Measurements from ENCODE around the gene TRIM65. TPM values are rescaled to one million over a fixed set of nuclear protein-coding genes. Genes with fewer than 3 reads are reported as not detected.
"Not testable (repeated sequence)": the region's sequence is repeated elsewhere in the genome, so short reads cannot be mapped to it uniquely, and the experiment has no call there.

The TRIM65 gene
- total RNA-seq, 2 donors from 2014 or later: 8.4 to 9.9 TPM

DNA sequence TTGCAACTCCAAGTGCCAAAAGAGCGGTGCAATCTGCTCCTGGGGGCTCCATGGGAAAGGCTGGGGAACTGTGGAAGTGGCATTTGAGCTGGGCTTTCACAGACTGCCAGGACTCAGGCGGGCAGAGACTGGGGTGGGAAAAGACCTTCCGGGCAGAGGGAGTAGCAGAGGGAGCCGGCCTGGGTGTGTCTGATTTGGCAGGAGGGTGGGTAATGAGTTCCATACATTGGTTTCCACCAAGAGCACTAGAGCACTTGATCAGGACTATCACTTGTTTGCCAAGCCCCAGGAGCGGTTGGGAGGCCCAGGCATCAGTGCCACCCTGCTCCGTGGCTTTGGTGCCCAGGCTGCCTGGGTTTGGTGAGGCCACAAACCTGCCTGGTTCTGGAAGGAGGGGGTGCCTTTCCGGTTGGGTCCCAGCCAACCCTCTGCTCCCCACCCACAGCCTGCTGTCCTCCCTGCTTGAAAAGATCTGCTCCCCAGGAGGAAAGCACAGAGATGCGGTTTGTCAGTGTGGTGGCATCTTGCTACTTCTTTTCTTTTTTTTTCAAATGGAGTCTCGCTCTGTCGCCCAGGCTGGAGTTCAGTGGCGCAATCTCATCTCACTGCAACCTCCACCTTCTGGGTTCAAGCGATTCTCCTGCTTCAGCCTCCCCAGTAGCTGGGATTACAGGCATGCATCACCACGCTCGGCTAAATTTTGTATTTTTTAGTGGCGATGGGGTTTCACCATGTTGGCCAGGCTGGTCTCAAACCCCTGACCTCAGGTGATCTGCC lies 14.9 kb downstream of the TRIM65 start:
- DNase-seq: no peak
- no peak for ATAC-seq
- intact Hi-C loops (cut with DNase I): no loop called here

DNA sequence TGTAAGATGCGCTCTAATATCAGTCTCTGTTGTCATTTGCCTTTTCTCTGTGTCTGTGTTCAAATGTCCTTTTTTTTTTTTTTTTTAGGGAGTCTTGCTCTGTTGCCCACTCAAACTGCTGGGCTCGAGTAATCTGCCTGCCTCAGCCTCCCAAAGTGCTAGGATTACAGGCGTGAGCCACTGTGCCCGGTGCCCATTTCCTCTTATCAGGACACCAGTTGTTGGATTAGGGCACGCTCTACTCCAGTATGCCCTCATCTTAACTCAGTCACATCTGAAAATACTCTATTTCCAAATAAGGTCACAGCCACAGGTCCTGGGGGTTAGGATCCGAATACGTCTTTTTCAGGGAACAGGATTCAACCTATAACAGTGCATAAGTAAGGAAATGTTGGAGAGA lies 16.5 kb downstream of the TRIM65 start:
- DNase-seq: no peak
- intact Hi-C loops (cut with DNase I): no loop called here
- no peak for ATAC-seq

DNA sequence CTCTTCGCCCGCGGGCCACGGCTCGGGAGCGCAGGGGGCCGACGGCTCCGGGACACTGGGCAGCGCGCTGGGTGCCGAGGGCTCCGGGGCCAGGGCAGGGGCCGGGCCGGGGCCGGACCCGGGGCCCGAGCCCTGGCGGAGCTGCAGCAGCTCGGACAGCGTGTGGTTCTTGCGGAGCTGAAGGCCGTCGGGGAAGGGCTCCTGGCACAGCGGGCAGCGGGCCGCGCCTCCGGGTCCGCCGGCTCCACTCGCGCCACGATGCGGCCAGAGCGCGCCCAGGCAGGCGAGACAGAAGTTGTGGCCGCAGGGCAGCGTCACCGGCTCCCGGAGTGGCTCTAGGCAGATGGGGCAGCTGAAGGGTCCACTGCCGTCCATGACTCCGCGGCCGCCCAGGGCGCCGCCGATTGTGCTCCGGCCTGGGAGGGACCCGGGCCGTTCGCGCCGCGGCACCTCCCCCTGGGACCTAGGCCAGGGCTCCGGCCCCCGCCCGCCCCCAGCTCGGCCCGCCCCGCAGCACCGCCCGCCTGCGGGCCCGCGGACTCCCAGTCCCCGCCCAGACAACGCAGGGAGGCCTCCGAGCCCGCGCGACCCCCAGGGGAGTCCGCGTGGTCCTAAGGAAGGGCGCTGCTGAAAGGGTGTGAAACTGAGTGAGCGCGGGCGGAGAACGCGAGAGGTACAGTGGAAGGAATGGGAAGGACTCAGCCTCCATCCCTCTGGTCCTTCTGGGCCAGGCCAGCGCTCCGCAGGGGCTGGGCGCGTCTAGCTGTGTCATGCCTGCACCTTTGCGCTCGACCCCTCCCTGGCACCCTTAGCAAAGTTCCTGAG lies 18.4 kb downstream of the TRIM65 start, which contains the start of gene TRIM47:
Gene TRIM47 (minus strand): TSS at position 408 of the 825 bp plus-strand sequence. CDS start 33 bp downstream, at position 375.
- peak; percentile 55 to 65 for ATAC-seq
- intact Hi-C loops (cut with DNase I): no loop called here
- peak; percentile 79 for DNase-seq

DNA sequence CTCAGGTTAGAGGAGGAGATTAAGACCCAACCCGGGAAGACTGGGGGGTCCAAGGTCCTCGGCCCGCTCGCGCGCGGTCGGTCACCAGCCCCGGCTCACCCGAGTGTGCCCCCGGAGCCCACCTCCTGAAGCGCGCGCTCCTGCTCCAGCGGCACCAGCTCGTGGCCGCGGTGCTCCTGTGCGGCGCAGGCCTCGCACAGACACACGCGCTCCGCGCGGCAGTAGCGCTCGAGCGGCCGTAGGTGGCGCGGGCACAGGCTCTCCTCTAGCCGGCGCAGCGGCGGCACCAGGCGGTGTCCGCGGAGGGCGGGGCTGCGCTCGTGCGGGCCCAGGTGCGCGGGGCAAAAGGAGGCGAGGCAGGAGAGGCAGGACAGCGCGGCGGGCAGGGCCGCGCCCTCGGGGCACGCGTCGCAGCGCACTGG lies 19.0 kb downstream of the TRIM65 start:
- intact Hi-C loops (cut with DNase I): no loop called here
- DNase-seq (peak; percentile 80), ATAC-seq (peak; percentile 67 to 82)

DNA sequence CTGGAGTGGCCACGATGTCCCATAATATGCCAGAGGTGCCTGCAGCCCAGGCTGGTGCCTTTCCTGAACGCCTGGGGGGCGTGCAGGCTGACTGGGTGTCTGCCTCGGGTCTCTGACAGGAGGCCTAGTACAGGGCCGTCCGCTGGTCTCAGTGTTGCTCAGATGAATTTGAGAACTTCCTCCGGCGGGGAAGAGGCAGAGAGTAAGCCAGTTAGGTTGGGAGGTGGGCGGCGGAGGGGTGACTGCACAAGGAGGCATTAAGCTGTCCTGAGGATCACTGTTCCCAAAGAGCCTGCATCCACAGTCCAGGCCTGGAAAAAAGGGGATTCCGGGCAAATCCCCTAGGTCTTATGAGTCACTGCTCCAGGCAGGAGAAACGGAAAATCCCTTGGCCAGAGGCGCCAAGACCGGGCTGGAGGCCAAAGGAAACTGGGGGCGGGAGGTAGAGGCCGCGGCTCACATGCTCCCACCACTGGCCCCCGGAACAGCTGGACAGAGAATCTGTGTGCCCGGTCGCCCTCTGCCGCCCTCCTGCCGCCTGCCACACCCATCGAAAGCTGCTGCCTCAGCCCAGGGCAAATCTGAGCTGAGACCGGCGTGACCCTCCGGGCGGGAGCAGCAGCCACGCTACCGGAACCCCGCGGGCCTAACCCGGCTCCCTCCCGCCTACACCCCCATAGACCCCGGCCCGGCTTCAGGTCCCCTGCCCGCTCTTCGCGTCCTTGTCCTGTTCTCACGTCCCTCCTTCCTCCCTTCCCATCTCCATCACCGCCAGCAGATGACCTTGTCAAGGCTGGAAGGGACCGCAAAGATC lies 19.6 kb downstream of the TRIM65 start:
- peak; percentile 95 for DNase-seq
- ATAC-seq: peak; percentile 67 to 70
- intact Hi-C loops (cut with DNase I): no loop called here

DNA sequence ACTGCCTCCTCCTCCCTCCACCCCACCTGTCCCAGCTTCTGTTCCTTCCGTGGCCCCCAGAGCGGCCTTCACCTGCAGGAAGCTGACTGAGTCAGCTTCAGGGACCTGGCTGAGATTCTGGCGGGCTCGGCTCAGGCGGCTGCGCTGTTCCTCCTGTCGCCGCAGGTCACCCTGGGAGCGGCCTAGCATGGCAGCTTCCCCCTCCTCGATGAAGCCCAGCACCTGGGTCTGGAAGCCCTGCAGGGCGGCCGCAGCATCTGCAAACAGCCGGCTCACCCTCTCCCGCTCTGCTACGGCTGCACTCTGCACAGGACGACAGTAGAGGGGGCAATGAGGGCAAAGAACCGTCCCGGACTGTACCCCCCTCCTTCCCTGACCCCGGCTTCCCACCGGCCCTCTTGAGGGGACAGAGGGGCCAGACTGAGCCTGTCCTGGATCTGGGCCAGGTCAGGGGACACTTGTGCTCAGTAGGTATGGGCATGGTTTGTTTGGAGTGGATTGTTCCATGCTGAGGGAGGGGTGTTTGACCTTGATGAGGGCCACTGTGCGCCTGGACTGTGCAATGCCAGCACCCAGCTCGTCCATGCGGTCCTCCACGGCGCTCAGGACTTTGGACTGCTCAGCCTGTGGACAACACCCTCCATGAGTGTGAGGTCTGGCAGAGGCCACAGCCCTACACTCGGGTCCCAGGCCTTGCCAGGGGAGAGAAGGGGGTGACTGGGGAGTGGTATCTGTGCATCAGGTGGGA lies 20.4 kb downstream of the TRIM65 start:
- ATAC-seq (peak in 1 of 2 donors; percentile 0), DNase-seq (peak; percentile 53)
- intact Hi-C loops (cut with DNase I): no loop called here

DNA sequence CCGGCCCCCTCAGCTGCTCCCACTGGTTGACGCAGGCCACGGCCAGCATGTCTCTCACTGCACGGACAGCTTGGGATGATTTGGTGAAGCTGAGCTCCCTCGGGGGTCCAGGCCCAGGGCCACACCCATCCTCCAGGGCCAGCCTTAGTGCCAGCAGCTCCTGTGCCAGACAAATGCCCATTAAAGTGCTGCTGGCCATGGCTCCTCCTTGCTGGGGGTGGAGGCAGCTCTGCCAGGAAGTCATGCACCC lies 20.9 kb downstream of the TRIM65 start:
- DNase-seq (no peak), ATAC-seq (peak in 1 of 2 donors; percentile 0)
- intact Hi-C loops (cut with DNase I): no loop called here

DNA sequence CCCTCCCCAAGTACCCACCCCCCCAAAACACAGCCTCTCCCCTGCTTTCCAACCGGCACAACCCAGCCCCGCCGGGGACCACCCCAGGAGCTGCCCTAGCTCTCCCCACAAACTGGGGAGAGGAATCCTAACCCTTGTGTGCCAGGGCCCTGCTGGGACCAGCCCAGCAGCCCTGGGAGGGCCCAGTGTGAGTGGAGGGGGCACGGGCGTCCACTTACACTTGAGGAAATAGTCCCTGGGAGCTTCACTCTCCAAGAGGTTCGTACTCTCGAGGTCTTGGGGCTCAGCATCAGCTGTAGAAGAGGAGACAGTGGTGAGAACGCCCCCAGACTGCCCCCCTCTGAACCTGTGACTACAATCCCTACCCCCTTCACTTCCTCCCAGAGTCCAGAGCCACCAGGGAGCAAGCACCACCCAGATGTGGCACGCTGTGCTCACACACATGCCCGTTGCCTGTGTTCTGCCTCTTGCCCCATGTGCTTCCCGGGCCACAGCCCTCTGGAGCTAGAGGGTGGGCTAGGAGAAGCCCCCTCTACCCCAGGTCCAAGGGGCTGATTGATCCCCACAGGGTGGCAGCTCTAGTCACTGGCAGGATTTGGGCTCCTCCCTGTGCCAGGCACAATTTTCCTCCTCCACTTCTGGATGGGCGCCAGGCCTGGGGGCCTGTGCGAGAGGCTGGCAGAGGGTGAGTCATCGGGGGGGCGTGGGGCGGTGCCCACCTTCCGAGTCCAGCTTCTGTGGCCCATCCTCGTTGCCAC lies 21.4 kb downstream of the TRIM65 start:
- ATAC-seq (no peak), DNase-seq (no peak)
- intact Hi-C loops (cut with DNase I): no loop called here

DNA sequence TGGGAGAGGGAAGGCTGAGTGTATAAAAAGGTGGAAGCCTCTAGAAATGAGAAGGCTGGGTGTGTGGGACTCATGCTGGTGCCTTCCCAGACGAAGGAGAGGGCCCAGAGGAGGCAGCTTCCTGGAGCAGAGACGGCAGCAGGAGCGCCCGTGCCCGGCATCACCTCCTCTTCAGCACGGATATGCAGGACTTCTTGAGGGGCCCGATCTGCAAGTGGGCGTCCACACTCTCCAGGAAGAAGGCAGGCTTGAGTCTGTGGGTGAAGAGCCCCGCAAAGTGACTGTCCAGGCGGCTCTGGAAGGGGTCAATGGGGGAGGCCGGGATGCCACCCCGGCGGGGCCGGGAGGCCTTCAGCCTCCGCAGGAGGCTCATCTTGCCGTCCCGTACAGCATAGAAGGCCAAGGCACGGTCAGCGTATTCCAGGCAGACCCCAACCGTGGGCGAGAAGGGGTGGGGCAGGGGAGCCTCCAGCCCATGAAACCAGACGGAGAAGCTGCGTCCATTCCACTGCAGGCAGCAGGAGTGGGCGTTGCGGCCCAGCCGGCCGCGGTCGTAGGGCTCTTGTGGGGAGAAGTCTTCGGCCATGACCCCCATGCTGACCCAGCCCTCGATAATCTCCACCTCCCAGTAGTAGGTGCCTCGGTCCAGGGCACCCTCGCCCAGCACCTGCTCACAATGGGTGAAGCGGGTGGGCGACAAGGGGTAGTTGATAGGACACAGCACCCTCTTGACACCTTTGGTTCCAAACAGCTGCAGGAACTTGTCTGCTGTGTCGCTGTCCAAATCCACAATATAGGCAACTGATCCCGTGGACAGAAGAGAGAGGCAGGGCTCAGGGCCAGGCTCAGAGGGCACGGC lies 22.2 kb downstream of the TRIM65 start:
- ATAC-seq (no peak), DNase-seq (no peak)
- intact Hi-C loops (cut with DNase I): no loop called here

DNA sequence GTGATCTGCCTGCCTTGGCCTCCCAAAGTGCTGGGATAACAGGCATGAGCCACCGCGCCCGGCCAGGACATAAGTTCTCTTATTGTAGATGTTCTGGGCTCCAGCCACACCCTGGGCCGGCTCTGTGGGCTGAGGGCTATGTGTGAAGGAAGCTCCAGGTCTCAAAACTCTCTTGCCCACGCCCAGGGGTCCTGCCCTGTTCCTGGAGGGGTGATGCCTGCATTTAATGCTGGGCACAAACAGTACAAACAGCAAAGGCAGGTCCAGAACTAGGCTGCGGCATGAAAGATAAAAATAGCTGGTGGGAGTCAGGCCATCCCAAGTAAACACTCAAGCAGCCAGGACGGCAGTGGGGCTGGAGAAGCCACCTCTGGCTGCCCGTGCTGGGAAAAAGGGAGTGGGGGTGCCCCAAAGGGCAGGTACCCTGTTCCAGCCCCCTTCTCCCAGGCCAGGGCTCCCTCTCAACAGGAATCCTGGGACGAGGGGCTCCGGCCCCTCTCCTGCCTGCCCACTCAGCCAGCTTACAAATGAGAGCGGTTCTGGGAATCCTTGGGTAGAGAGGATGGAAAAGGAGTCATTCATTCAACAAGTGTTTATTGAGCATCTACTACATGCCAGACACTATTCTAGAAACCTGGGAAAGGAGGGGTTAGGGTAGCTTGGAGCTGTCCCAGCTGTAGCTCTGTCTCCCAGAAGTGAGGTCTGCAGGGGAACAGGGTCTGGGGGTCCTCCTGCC lies 23.0 kb downstream of the TRIM65 start:
- intact Hi-C loops (cut with DNase I): no loop called here
- no peak for ATAC-seq
- DNase-seq: peak; percentile 59

DNA sequence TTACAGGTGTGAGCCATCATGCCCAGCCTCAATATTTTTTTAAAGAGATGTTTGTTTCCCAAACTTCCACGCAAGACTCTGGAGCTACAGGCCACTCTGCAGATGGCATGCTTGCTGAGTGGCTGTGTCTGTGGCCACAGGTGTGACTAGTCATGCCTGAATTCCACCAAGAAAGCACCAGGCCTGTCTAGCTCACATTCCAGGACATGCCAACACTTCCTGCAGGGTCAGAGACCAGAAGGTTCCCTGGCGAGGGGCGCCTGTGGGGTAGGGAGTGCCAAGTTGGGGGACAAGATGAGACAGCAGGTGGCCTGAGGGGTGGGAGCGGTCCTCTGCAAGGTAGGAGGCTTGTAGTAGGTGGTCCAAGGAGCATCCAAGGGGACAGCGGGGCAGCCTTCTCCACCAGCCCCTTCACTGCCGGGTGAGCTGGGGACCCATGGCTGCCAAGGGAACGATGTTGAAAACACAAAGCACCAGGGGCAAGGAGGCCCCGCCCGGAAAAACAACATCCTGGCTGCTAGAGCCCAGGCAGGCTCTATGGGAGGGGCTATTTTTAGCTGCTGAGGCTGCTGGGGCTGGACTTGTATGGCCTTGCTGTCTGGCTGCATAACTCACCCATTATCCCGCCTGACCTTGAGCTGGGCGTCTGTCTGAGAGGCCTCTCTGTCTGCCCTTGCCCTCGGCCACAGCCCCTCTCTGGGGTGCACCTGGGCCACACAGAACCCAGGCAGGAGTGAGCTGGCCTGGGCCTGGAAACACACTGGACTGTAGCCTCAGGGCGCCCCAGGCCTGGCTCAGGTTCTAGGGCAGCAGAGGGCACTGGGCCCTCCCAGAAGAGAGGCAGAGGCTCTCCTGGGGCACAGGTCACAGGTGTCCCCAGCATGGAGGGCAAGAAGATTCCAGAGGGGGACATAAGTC lies 24.1 kb downstream of the TRIM65 start:
- peak; percentile 51 to 56 for ATAC-seq
- DNase-seq: peak; percentile 91
- intact Hi-C loops (cut with DNase I): no loop called here

DNA sequence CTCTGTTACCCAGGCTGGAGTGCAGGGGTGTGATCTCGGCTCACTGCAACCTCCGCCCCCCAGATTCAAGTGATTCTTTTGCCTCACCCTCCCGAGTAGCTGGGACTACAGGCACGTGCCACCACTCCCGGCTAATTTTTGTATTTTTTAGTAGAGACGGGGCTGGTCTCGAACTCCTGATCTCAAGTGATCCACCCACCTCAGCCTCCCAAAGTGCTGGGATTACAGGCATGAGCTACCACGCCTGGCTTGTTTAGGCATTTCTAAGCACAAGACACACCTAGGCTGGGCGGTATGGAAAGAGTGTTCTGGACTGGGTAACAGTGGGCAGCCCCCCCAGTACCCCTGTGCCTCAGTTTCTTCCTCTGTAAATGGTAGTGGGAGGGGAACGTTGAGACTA lies 26.5 kb downstream of the TRIM65 start:
- ATAC-seq; DNase-seq; intact Hi-C loops (cut with DNase I): not testable (repeated sequence)

DNA sequence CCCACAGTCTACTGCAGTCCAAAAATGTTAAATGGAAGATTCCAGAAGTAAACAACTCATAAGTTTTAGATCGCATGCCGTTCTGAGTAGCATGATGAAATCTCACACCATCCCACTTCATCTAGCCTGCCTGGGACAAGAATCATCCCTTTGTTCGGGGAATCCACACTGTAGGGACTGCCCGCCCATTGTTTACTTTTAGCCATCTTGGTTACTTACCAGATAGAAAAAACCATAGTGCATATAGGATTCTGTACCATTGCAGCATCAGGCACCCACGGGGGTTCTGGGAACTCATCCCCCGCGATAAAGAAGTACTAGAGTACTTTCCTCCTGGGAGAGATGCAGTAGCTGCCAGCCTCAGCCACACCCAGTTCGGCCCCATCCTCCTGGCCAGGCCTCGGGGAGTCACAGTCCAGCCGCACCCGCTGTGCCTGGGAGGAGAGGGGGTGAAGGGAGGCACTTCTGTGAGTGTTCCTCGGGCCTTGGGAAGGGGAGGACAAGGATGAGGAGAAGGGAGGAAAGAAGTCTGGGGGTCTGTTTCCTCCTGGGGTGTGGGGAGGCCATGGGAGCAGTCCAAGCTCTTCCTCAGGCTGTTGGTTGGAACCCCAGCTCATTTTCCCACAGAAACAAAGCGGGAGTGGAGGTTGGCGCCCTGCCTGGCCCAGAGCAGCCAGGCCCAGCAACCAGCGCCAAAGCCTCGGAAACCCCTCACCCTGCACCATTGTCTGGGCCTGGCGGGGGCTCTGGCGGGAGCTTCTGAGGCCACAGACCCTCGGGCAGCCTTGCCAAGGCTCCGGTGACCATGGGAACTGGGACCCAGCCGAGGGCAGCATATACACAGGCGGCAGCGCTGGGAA lies 27.2 kb downstream of the TRIM65 start:
- DNase-seq: peak; percentile 76
- intact Hi-C loops (cut with DNase I): no loop called here
- ATAC-seq: peak; percentile 12 to 39

DNA sequence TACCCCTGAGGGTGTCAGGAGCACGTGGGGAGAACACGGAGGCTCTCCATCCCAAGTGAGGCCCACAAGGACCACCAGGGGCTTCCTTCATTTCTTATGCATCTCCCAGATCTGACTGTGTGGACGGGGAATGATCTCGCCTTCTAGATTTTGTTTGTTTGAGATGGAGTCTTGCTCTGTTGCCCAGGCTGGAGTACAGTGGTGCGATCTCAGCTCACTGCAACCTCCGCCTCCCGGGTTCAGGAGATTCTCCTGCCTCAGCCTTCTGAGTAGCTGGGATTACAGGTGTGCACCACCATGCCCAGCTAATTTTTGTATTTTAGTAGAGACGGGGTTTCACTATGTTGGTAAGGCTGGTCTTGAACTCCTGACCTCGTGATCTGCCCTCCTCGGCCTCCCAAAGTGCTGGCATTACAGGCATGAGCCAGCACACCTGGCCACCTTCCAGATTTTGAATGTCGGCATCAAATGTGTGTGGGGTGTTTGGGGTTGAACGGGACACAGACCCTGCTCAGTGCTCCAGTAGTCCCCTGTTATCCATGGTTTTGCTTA lies 27.9 kb downstream of the TRIM65 start:
- intact Hi-C loops (cut with DNase I); ATAC-seq; DNase-seq: not testable (repeated sequence)

Data from left cardiac atrium (tissue), 4 donors.